CD4-positive, alpha-beta T cell treated with Interferon gamma for 1 hour (primary cell): ENCODE results near the gene NR2F6.

ENCODE experiments used
- DNase-seq: peaks from one replicate; pipeline ENCODE4 v3.0.0-alpha.2; 2020

NR2F6 gene

GRCh38 chr19:17263712-17264640 is 18.3 kb upstream of the NR2F6 start:
- no peak for DNase-seq

GRCh38 chr19:17262557-17262956 is 16.8 kb upstream of the NR2F6 start:
- no peak for DNase-seq

GRCh38 chr19:17260842-17261325 is 15.2 kb upstream of the NR2F6 start:
- DNase-seq, result peak; percentile 86

GRCh38 chr19:17259934-17260333 is 14.2 kb upstream of the NR2F6 start:
- no peak for DNase-seq

GRCh38 chr19:17259118-17259780 is 13.5 kb upstream of the NR2F6 start:
- DNase-seq, result no peak

- DNase-seq, result no peak
Measured at GRCh38 chr19:17256130-17256529, 10.4 kb upstream of the NR2F6 start.

- no peak for DNase-seq
Measured at GRCh38 chr19:17255150-17255621, 9.5 kb upstream of the NR2F6 start.

- DNase-seq, result no peak
Measured at GRCh38 chr19:17254636-17255035, 8.9 kb upstream of the NR2F6 start.

- DNase-seq, result no peak
Measured at GRCh38 chr19:17249887-17250548, 4.3 kb upstream of the NR2F6 start.

GRCh38 chr19:17248011-17248776 is 2.5 kb upstream of the NR2F6 start:
- DNase-seq, result no peak

- DNase-seq, result no peak
Measured at GRCh38 chr19:17246681-17247425, 1.1 kb upstream of the NR2F6 start.

GRCh38 chr19:17244618-17245534 is 843 bp downstream of the NR2F6 start:
- no peak for DNase-seq

- DNase-seq, result no peak
Measured at GRCh38 chr19:17243830-17244617, 1.7 kb downstream of the NR2F6 start.

GRCh38 chr19:17243211-17243829 is 2.4 kb downstream of the NR2F6 start:
- no peak for DNase-seq

- no peak for DNase-seq
Measured at GRCh38 chr19:17242431-17243208, 3.1 kb downstream of the NR2F6 start.

- no peak for DNase-seq
Measured at GRCh38 chr19:17240826-17241399, 4.8 kb downstream of the NR2F6 start.

- no peak for DNase-seq
Measured at GRCh38 chr19:17240062-17240752, 5.5 kb downstream of the NR2F6 start.
